ENCODE measurements around the gene ASH1L. TPM values are rescaled to one million over a fixed set of nuclear protein-coding genes. Genes with fewer than 3 reads are reported as not detected.
A peak's percentile ranks its signal among the peaks of the same experiment; 100 is the strongest.

ASH1L gene
- total and polyA plus RNA-seq, 9 of the 15 experiments (the other 6 are each of a cell fraction or from before 2014, with no cell fraction given), result 2.0 to 23.3 (median 14.6) TPM

- TF ChIP-seq ZSCAN32 (CRISPR knock-in tag; IDR thresholded peaks at IDR 0.05) (no peak), SNRNP70 (optimal IDR thresholded peaks at IDR 0.05; ENCODE audit: low read depth, low read length) (no peak), EGR1 (conservative IDR thresholded peaks at IDR 0.05) (peak; percentile 63), ZNF79 (CRISPR knock-in tag; IDR thresholded peaks at IDR 0.05; ENCODE audit: low read depth) (no peak), ZNF263 (CRISPR knock-in tag; IDR thresholded peaks at IDR 0.05; ENCODE audit: borderline replicate concordance) (no peak), ZBTB9 (CRISPR knock-in tag; IDR thresholded peaks at IDR 0.05) (no peak), JUNB (CRISPR knock-in tag; conservative IDR thresholded peaks at IDR 0.05) (no peak), POLR3G (IDR thresholded peaks at IDR 0.05; ENCODE audit: extremely low read depth, insufficient read length, insufficient replicate concordance) (no peak), HNRNPK (IDR thresholded peaks at IDR 0.05; ENCODE audit: low read depth, low read length, poor library complexity, severe bottlenecking) (no peak), KLF16 (IDR thresholded peaks at IDR 0.05) (no peak), ZBTB11 (CRISPR knock-in tag; IDR thresholded peaks at IDR 0.05) (no peak), HMBOX1 (IDR thresholded peaks at IDR 0.05) (peak; percentile 50; the same call in 1 of the 2 replicates), ZNF398 (CRISPR knock-in tag; IDR thresholded peaks at IDR 0.05) (no peak), BHLHE40 (IDR thresholded peaks at IDR 0.05; ENCODE audit: low read length) (no peak), KLF1 (tag; IDR thresholded peaks at IDR 0.05) (peak; percentile 85), ARID3A (IDR thresholded peaks at IDR 0.05; ENCODE audit: borderline replicate concordance, low read depth, low read length) (no peak)
Observed at GRCh38 chr1:155309423-155310021, 253.1 kb downstream of the ASH1L start (continued).
